ENCODE results near the gene NDUFAF8.

The NDUFAF8 gene

DNA sequence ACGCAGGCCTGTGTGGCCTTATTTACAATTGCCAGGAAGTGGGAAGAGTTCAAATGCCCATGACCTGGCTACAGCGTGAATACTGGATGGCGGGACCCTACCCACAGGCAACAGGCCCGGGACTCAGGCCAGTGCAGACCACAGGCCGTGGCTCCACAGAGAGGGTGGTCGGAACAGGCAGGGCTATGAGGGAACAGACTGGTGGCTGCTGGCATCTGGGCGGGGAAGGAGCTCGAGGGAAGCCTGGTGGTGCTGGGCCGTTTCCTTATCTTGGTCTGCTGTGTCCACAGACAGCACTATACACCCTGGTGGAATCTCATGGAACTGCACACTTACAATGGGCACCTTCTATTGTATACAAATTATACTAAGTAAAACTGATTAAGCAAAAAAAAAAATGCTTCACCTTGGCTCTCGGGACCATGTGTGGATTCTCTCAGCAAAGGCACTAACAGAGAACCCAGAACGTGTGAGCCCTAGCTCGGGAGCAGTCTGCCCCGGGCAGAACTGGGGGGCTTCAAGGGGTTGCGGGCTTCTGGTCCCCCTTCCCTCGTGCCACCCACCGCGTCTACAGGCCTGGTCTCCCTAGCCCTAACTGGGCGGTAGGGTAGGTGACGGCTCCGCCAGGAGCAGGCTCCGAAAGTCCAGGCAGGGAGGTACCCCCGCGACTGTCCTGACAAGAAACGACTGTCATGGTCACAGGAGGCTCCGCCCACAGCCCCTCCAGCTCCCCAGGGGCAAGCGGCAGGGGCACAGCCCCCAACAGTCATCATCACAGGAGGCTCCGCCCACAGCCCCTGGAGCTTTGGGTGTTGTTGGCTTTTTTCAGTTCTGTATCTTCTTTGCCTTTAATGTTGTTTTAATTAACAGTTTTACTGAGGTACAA lies 38.2 kb upstream of the NDUFAF8 start:
- DNase-seq (ENCODE audit: low spot score), result peak; percentile 6

DNA sequence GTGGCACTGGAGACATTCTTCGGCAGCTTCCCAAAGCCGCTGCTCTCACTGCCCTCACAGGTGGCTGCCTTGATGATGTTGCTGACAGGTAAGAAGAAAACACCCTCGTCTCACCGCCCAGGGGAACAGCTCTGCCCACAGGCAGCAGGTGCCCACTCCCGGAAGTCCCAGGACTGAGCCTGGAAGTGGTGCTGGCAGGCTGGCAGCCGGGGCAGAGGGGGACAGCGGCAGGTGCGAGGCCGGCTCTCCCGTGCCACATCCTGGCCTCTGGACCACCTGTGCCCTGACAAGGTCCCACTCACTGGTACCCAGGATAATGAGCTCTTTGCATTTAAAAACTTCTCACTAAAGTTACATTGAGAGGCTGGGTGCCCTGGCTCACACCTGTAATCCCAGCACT lies 36.8 kb upstream of the NDUFAF8 start:
- DNase-seq (ENCODE audit: low spot score), result no peak

DNA sequence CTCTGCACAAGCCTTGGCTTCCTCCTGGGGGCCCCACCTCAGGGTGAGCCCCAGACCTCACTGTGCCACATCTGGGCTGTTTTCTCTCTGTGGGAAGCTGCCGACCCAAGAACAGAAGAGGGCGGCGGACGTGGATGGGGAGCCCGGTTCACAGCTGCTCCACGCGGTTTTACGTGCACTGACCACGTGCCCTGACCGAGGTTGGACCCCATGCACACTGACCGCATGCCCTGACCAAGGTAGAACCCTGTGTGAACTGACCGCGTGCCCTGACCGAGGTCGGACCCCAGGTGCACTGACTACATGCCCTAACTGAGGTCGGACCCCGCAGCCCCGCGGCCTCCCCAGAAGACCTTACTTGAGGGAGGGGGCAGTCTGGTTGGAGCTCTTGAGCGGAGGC lies 36.0 kb upstream of the NDUFAF8 start:
- DNase-seq (ENCODE audit: low spot score), result no peak

DNA sequence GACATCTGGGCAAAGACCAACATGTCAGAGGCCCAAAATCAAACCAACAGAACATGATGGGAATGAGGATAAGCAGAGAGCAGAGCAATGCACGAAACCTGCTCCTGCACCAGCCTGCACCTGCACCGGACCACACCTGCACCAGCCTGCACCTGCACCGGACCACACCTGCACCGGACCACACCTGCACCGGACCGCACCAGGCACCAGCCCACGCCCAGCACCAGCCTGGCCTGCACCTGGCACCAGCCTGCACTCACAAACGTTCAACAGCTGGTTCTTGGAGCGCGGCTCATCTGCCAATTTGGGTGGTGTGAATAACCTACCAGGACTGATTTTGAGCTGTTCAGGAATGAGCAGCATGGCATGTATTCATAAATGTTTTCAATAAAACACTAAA lies 34.5 kb upstream of the NDUFAF8 start:
- DNase-seq (ENCODE audit: low spot score), result no peak

DNA sequence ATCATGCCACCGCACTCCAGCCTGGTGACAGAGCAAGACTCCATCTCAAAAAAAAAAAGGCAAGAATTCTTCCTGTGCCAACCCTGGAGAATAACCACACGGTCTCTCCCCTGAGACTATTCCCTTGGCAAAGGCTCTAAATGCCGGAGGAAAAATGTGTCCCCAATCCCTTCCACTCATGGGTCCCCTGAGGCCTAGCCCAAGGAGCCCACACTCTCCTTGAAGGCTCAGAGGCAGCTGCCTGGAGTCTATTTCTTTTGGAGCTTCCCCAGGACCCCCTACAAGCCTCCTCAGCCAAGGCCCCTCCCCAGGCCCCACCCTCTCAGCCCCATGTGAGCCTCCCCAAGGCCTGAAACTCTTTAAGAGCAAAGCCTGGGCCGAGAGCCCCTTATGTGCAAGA lies 33.0 kb upstream of the NDUFAF8 start:
- DNase-seq (ENCODE audit: low spot score), result no peak

DNA sequence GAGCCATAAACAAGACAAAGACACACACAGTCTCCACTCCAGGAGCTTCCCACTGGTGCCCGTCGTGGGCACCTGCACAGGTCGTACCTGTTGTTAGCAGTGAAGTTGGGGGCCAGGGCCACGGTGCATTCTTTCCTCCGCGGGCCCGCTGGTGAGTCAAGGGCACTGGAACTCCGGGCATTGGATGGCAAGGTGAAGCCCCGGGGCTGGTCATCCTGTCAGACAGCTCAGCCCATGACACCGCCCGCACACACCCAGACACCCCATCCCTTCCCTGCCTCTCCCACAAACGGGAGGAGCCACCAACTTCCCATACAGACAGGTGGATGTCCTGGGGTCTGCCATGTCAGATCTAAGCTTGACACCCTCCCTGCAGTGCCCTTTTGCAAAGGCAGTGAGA lies 32.5 kb upstream of the NDUFAF8 start:
- no peak for DNase-seq (ENCODE audit: low spot score)

DNA sequence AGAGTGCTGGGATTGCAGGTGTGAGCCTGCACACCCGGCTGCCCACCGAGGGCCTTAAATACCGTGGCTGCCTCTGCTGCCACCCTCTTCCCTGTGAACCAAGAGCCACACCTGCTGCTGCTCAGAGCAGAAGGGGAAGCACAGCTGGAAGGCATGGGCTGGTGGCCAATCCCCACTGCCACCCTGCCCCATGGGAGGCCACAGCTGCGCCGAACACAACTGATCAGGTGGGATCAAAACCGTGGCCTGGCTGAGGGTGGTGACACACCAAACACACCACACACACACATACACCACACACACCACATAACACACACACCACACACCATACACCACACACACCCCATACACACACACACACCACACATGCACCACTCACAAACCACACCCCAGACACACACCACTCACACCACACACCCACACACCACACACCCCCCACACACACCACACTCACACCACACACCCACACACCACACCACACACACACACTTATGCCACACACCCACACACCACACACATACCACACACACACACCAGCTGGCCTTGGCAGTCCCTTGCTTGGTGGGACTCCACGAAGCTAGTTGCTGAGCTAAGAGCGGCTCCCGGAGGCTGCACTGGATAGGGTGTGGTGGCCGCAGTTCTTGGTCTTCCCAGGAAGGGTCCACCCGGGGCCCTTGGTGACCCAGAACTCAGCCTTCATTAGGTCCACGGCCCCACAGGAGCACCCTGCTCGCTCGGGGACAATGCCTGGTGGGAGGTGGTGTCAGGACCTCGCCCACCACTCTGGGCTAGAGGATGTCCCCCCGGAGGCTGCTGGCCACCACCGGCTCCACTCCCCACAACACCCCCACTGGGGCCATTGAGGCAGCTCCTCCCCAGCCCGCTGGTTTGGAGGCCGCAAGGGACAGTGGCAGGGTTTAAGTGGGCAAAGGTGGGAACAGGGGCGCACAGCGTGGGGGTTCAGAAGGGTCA lies 31.2 kb upstream of the NDUFAF8 start:
- no peak for DNase-seq (ENCODE audit: low spot score)

DNA sequence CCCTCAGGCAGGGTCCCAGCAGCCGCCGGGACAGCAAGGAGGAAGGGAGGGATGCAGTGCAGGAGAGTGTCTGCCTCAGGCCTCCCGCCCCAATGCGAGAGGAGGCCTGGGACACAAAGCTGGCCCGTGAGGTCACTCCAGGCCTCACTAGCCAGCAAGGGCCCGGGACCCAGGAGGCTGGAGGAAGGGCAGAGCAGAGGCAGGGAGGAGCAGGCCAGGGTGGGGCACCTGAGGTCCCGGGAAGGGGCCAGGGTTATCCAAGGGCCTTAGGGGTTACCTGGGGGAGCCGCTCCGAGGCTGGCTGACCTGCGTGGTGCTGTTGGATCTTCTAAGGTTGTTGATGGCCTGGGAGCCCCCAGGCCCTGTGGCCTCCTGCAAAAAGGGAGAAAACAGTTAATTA lies 30.5 kb upstream of the NDUFAF8 start:
- DNase-seq (ENCODE audit: low spot score), result no peak

DNA sequence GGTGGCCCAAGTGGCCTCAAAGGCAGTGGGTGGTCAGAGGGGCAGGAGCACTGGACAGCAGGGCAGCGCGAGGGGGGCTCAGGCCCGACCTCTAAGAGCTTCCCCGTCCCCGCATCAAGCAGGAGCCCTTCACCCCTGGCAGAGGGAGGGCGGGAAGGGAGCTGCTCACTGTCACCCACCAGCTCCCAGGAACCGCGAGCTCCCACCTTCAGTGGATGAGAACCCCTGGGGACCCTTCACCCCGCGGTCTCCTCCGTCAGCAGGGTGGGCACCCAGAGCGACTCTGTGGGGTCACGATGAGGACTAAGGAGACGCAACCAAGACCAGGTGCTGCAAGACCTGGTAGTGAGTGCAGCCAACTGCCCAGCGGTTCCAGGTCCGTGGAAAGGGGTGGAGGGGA lies 30.0 kb upstream of the NDUFAF8 start:
- DNase-seq (ENCODE audit: low spot score), result no peak

DNA sequence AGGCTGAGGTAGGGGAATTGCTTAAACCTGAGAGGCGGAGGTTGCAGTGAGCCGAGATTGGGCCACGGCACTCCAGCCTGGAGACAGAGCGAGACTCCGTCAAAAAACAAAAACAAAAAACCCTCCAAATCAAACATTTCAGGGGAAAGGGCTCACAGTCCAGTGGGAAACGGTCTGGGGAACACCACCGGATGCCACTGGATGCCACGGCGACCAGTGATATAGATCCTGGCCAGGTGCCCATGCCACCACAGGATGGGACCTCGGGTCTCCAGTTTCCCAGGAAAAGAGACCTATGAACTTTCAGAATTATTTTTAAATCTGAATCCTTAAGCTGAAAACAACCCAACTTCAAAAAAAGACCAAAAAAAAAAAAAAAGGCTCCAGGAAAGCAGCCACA lies 28.7 kb upstream of the NDUFAF8 start:
- DNase-seq (ENCODE audit: low spot score), result no peak

DNA sequence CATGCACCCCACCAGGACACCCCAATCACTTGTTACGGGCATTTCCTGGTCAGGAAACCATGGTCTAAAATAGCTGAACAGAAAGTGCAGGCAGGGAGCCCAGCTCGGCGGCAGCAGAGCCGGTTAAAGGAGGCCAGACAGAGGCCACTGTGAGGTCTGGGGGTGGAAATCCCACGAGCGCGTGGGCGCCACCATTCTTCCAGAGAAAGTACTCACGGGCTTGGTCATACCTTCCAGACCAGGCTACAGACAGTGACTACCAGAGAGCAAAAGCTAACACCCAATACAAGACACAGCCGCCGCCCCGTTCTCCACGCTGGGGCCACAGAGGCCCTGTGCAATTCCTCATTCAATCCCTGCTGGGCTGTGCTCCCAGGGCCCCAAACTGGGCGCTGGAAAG lies 28.2 kb upstream of the NDUFAF8 start:
- no peak for DNase-seq (ENCODE audit: low spot score)

DNA sequence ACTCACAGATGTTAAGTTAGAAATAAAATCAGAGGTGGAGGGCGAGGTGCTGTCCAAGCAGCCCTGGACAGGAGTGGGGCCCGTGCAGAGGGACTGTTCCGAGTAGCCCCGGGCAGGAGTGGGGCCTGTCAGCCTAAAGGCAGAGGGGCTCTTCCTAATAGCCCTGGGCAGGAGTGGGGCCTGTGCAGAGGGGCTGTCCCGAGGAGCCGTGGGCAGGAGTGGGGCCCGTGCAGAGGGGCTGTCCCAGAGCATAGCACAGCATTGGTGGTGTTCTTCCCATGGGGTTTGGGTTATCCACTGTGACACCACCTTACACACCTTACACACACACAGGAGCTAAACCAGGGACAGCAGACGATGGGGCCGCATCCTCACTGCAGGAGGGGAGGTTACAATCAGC lies 26.8 kb upstream of the NDUFAF8 start:
- no peak for DNase-seq (ENCODE audit: low spot score)

DNA sequence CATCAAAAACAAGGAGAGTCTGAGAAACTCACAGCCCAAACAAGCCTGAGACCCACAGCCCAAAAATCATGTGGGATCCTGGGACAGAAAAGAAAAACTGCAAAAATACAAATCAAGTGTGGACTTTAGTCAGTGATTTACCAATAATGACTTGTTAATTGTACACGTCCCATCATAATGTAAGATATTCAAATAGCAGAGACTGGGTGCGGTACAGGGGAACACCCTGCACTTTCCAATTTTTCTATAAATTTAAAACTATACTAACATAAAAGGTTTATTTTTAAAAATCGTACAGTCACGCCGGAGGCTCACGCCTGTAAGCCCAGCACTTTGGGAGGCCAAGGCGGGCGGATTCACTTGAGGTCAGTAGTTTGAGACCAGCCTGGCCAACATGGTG lies 25.1 kb upstream of the NDUFAF8 start:
- no peak for DNase-seq (ENCODE audit: low spot score)

DNA sequence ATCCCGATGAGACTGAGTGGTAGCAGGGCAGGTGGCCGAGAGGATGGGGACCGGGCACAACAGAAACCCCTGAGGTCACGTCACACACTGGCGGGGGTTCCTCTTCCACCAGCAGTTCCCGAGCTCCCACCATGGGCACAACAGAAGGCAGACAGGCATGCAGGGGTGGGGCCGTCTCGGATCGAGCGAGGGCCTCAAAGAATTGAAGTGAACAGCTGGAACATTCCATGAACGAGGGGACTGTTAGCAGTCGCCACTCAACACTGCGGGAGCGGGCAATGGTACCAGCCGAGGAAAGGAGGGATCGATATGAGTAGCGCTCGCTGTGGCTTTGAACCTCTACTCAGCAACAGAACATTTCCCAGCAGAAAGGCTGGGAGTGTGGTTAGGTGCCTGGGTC lies 21.6 kb upstream of the NDUFAF8 start:
- DNase-seq (ENCODE audit: low spot score), result no peak

DNA sequence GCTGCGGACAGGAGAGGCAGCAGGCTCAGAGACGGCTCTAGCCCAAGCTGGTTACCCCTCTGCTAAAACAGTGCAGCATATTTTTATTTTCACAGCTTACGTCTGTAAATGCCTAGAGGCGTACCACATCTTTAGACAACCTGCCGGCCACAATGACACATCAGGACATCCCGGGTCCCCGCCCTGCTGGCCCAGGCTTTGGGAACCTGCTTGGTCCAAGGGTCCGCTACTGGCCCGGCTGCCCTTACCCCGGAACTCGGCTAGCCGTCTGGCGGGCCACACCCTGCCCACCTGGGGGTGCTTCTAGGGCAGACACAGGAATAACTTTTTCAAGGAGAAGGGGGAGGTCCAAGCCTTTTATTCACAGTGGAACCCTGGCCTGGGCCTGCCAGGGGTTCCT lies 20.7 kb upstream of the NDUFAF8 start:
- no peak for DNase-seq (ENCODE audit: low spot score)

DNA sequence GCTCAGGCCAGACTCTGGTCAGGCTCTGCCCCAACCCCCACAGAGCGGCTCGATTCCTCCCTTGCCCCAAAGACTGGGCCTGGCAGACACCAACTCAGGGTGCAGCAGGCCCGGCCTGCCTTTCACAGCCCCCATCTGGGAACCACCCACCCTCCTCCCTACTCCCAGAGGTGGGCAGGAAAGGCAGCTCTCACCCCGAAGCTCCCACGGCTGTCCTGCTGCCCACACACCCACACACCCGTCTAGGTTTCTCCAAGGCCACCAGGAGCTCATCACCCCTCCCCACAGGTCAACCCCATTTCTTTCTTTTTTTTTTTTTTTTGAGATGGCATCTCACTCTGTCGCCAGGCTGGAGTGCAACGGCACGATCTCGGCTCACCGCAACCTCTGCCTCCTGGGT lies 20.1 kb upstream of the NDUFAF8 start:
- DNase-seq (ENCODE audit: low spot score), result no peak

DNA sequence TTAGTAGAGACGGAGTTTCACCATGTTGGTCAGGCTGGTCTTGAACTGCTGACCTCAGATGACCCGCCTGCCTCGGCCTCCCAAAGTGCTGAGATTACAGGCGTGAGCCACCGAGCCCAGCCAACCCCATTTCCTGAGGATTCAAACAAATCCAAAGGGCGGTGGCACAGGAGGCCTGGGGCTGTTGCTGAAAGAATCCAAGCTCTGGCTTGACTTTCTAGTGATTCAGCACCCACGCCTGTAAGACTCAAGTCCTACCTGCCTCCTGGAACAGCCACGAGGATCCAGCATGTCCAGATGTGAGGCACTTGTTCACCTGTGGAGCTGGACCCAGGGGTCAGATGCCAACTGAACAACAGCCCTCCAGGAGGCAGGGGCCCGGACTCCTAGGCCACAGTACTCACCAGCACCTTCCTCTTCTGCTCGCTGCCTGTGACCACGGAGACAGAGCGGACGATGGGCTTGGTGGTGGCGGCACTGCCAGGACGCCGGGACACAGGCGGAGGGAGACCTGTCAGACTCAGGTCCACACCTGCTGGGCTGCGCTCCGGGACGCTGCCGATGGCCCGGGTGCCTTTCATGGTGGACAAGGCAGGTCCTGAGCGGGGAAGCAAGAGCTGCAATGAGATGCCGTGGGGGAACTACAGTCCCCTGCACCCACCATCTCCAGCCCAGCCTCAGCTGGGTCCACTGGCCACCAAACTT lies 19.5 kb upstream of the NDUFAF8 start:
- no peak for DNase-seq (ENCODE audit: low spot score)

DNA sequence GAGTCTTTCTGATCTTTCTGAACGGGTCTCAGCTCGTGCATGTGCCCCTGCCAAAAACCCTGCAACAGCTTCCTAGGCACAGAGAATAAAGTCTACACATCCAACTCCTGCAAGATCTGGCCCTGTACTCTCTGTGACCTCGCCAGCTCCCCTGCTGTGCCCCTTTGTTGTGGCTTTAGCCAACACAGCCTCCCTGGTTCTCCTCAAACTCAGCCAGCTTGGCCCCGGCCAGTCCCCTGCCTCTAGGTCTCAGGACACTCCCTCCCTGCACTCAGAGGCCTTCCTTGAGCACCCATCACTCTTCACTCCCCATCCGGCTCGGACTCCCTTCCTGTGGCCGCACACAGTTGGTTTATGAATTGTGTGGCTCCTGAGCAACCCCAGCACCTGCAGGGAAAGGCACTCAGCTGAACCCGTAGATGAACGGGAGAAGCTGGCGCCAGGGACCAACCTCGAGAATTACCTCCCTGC lies 17.7 kb upstream of the NDUFAF8 start:
- no peak for DNase-seq (ENCODE audit: low spot score)

DNA sequence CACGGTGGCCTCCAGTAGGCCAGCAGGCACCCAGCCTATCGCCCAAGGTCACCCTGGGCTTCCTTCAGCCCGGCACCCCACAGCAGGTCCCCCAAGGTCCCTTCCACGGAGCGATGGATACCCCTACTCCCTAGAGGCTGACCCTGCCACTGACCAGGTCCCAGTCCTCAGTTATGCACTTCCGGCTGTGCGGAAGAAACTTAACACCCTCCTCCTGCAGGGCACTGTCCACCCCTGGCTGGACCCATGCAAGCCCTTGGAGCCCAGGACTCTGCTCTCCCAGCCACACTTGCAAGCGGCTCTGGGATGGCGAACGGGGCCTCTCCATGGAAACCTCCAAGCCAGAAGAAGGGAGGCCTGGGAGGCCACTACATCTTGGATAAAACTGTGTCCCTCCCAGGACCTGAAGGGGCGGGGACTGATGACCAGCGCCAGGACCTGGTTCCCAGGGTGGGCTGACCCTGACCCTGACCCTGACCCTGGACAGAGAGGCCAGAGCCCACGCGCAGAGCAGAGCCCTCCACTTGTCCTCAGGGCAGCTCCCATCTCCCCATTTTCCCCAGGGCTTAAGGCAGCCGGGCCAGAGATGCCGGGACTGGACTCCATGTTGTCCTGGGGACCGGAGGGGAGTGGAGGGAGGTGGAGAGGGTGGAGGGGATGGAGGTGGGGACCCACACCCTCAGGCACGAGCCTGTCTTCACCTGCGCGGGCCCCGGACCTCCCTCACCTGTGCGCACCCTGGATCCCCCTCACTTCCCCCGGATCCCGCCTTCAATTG lies 17.1 kb upstream of the NDUFAF8 start:
- DNase-seq (ENCODE audit: low spot score), result no peak

DNA sequence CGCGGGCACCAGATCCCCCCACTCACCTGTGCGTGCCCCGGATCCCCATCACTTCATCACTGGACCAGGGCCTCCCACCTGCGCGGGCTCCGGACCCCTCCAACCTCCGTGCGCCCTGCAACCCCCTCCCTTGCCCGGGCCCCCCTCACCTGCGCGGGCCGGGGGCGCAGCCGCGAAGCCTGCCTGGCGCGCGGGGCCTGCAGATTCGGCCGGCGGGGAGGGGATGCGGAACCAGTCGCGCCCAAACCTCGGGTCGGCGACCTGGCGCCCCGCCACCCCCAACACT lies 16.6 kb upstream of the NDUFAF8 start:
- no peak for DNase-seq (ENCODE audit: low spot score)

DNA sequence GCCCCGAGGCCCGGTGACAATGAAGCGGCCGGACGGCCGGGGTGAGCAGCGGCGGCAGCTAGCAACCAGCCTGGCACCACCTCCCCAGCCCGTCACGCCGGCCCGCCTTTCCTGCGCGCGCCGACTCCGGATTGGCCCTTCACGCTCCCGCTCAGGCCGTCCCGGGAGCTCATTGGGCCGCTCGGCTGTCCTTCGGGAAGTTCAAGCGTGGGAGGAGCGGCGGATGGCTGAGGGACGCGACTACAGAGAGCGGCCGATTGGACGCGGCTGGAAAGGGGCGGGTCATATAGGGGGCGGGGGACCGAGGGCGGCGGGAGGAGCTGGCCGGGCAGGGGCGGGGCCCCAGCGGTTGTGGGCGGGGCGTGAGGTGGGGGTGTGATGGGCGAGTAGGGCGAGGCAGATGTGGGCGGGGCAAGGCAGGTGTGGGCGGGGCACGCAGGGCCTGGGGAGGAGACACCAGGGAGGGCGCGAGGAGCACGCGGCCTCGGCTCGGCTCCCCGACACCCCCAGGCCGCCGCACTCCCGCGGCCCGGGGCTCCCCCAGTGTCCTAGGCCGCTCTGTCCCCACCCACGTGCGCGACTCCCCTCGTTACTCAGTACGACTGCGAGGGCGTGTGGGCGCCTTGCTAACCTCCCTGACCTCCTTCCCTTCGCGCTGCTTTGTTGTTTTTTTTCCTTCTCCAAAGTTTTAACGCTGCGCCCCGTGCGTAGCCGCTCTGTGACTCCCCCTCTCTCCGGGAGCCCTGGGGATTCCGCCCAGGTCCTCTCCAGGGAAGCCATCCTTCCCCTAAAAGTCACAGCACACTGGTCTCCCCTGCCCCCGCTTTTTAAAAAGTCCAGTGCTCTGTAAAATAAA lies 16.0 kb upstream of the NDUFAF8 start, which contains the start of gene CEP131:
Gene CEP131, minus strand, starts transcription at position 60 of the 856 bp plus-strand sequence. CDS start 2,909 bp downstream, outside the sequence.
- DNase-seq (ENCODE audit: low spot score), result peak; percentile 99
